Measurements from ENCODE around the gene GPI. TPM values are rescaled to one million over a fixed set of nuclear protein-coding genes. Genes with fewer than 3 reads are reported as not detected.
A peak's percentile ranks its signal among the peaks of the same experiment; 100 is the strongest.
"Not testable (repeated sequence)": the region's sequence is repeated elsewhere in the genome, so short reads cannot be mapped to it uniquely, and the experiment has no call there.

The GPI gene
- 204 and 672 TPM in 2 replicates for total RNA-seq

DNA sequence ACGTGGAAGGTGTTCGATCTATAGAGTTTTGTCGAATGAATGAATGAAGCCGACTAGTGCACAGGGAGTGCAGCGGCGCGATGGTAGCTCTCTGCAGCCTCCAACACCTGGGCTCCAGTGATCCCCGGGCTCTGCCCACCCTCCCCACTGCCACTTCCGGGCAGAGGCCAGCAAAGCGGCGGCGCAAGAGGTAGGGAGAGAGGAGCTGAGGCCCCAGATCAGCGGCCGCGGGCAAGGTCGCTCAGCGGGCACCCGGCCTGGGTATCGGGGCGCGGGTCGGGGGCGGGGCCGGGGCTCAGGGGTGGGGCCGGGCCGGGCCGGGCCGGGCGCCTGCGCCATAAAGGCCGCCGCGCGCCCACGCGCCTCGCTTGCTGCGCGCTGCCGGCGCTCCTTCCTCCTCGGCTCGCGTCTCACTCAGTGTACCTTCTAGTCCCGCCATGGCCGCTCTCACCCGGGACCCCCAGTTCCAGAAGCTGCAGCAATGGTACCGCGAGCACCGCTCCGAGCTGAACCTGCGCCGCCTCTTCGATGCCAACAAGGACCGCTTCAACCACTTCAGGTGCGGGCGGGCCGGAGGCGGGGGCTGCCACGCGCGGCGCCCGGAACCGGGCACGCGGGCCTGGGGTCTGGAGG is at the start of gene GPI:
TSS of gene GPI (plus strand) at position 367 of the 633 bp plus-strand sequence. CDS start at position 438, 71 bp downstream.
- DNase-seq (ENCODE audit: low read depth) = peak; percentile 8

GRCh38 chr19:34316247-34316646 is 48.7 kb upstream of the GPI start:
- no peak for DNase-seq (ENCODE audit: low read depth)

- peak; percentile 58 for DNase-seq (ENCODE audit: low read depth)
Measured at GRCh38 chr19:34316741-34317301, 48.2 kb upstream of the GPI start.

- DNase-seq (ENCODE audit: low read depth) = peak; percentile 85
Measured at GRCh38 chr19:34317311-34317927, 47.6 kb upstream of the GPI start.

DNA sequence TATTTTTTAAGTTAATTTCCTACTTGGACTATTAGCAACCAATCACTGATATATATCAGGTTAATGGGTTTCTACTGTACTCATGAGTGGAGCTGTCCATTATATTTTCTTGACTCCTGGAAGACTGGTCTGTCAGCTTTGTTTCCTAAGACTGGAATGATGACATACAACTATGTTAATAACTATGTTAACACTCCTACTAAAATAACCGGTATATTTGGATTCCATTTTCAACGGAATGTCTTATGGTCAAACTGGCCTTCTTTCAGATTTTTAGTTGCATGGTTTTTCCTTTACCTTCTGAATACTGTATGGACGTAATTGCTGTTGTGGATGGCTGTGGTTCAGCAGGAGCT is 45.8 kb upstream of the GPI start:
- DNase-seq (ENCODE audit: low read depth) = peak; percentile 37

GRCh38 chr19:34319785-34320184 is 45.2 kb upstream of the GPI start:
- DNase-seq (ENCODE audit: low read depth) = no peak

- no peak for DNase-seq (ENCODE audit: low read depth)
Measured at GRCh38 chr19:34320277-34320676, 44.7 kb upstream of the GPI start.

GRCh38 chr19:34321735-34322134 is 43.3 kb upstream of the GPI start:
- no peak for DNase-seq (ENCODE audit: low read depth)

DNA sequence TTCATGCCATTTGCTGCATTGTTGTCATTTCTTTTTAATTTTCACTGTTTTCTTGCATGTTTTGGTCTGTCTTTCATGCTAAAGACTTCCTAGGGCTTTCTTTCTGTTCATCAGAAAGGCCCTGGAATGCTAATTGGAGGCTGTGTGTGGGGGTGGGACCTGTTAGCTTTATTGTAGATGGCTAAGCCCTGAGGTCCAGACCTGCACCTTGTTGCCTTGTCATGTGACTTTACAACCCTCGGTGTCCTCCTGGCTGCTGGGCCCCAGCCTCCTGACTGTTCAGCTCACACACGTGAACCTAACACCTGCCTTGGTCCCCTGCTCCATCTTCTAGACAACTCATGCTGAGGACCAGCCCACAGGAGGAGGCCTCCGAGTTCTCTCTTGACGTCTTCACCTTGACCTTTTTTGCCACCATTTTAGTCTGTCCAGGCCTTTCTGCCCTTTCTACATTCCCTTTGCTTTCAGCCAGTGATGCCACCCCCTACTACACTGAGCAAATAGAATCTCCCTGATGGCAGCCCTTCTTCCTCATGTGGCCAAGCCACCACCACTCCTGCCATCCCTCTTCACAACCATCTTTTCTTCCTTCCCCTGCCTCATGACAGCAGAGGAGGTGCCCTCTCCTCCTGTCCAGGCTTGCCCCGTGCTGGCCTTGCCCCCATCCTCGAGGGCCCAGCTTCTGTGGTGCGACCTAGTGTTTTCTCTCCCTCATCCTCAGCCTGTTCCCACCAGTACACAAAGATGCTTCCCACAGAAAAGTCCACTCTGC is 41.4 kb upstream of the GPI start:
- no peak for DNase-seq (ENCODE audit: low read depth)

- DNase-seq (ENCODE audit: low read depth) = no peak
Measured at GRCh38 chr19:34324320-34324719, 40.7 kb upstream of the GPI start.

- DNase-seq (ENCODE audit: low read depth) = no peak
Measured at GRCh38 chr19:34325181-34325580, 39.8 kb upstream of the GPI start.

- DNase-seq (ENCODE audit: low read depth) = peak; percentile 44
Measured at GRCh38 chr19:34325981-34326787, 38.8 kb upstream of the GPI start.

- no peak for DNase-seq (ENCODE audit: low read depth)
Measured at GRCh38 chr19:34327851-34328250, 37.1 kb upstream of the GPI start.

DNA sequence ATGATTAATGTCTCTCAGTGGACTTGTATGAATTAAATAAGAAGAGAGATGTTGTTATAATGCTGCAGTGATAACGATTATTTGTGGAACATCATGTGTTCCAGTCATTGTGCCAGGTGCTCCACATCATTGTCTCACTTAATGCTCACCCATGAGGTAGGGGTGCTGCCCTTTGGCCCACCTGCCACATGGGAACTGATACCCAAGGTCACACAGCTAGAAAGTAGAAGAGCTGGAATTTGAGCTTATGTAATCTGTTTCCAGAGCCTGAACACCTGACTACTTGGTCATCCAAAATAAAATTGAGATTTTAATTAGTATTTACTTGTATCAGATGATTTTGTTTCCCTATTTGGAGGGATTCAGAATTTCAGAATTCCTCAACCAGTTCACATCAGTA is 36.0 kb upstream of the GPI start:
- DNase-seq (ENCODE audit: low read depth) = no peak

DNA sequence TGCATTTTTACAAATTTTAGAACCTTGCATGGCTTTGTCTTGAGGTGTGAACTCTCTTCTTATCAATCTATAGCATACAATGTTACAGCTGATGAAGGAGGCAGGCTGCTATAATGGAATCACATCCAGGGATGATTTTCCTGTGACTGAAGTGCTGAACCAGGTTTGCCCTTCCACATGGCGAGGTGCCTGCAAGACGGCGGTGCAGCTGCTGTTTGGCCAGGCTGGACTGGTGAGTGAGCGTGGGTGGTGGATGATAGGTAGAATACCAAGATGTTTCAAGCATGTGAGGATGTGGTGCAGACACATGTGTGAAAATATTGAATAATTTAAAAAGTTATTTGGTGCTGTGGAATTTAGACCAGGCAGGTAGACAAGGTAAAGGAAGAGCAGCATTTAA is 34.9 kb upstream of the GPI start:
- DNase-seq (ENCODE audit: low read depth) = no peak

- DNase-seq (ENCODE audit: low read depth) = not testable (repeated sequence)
Measured at GRCh38 chr19:34330596-34330995, 34.4 kb upstream of the GPI start.

GRCh38 chr19:34331596-34331995 is 33.4 kb upstream of the GPI start:
- not testable (repeated sequence) for DNase-seq (ENCODE audit: low read depth)

DNA sequence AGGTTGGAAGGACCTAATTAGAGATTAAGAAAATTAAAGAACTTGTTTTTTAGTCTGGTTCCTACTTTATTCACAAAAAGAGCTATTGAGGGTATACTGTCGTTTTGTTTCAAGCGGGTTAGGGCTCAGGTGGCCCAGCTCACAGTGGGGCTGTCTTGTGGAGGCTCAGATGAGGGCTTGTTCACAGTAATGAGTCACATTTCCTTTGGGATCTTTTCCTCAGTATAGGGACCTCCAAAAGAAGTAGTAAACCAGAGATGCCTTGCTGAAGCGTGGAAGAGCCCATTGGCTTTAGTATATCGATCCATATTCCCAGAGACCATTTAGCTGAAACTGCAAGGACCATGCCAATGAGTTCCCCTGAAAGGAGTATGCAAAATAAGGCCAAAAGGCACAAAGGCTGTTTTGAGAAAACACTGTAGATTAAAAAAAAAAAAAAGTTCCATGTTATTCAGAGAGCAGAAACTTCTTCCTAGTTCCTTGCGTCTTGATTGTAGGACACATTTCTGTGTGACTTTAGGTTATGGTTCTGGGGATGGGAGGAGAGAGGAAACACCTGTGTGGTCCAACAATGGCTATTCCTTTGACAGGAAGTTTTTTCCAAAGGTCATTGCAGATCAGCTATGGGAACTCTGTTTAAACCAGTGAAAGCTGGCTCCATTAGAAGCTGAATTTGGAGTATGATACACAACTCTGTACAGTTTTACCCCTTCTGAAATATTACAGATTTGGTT is 32.8 kb upstream of the GPI start:
- DNase-seq (ENCODE audit: low read depth) = no peak

GRCh38 chr19:34335914-34336313 is 29.1 kb upstream of the GPI start:
- no peak for DNase-seq (ENCODE audit: low read depth)

- peak; percentile 57 for DNase-seq (ENCODE audit: low read depth)
Measured at GRCh38 chr19:34336781-34337271, 28.2 kb upstream of the GPI start.

GRCh38 chr19:34337739-34338138 is 27.3 kb upstream of the GPI start:
- DNase-seq (ENCODE audit: low read depth) = no peak

All from renal cortical epithelial cell (primary cell).